Vagina (tissue), 2 donors: ENCODE data around the gene CEP250.
"Not testable (repeated sequence)": the region's sequence is repeated elsewhere in the genome, so short reads cannot be mapped to it uniquely, and the experiment has no call there.

Experiments
- POLR2A ChIP-seq, 2 donors: fragments of 450-650 bp; IDR thresholded peaks; one replicate each; pipeline ENCODE4 v1.6.1; 2017; ENCODE audit warnings: antibody characterized with exemption in 2 of 2, mild to moderate bottlenecking in 2 of 2, moderate library complexity in 2 of 2
- POLR2AphosphoS5 ChIP-seq, 2 donors: sonication (generic); formaldehyde crosslinking; IDR thresholded peaks; one replicate each; pipeline ENCODE4 v1.9.0; 2017; ENCODE audit warnings: antibody characterized with exemption in 2 of 2, mild to moderate bottlenecking in 2 of 2, low read depth in 1 of 2; ENCODE audit not compliant: insufficient read depth in 1 of 2
- TF ChIP-seq, protein P1 (sequence below), 3 experiments: fragments of 450-650 bp in 2 of 3; fragments of 200-600 bp in 1 of 3; sonication (generic) in 1 of 3; IDR thresholded peaks; one replicate each; pipeline ENCODE4 v1.5.1; 2017 to 2019; ENCODE audit warnings: antibody characterized with exemption in 3 of 3, mild to moderate bottlenecking in 2 of 3, moderate library complexity in 2 of 3

GRCh38 chr20:35449855-35450254 is 5.5 kb upstream of the CEP250 start:
- TF ChIP-seq, protein P1, sequence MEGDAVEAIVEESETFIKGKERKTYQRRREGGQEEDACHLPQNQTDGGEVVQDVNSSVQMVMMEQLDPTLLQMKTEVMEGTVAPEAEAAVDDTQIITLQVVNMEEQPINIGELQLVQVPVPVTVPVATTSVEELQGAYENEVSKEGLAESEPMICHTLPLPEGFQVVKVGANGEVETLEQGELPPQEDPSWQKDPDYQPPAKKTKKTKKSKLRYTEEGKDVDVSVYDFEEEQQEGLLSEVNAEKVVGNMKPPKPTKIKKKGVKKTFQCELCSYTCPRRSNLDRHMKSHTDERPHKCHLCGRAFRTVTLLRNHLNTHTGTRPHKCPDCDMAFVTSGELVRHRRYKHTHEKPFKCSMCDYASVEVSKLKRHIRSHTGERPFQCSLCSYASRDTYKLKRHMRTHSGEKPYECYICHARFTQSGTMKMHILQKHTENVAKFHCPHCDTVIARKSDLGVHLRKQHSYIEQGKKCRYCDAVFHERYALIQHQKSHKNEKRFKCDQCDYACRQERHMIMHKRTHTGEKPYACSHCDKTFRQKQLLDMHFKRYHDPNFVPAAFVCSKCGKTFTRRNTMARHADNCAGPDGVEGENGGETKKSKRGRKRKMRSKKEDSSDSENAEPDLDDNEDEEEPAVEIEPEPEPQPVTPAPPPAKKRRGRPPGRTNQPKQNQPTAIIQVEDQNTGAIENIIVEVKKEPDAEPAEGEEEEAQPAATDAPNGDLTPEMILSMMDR (IDR thresholded peaks at IDR 0.05): not testable (repeated sequence)
- TF ChIP-seq POLR2A (IDR thresholded peaks at IDR 0.05); POLR2AphosphoS5 (IDR thresholded peaks at IDR 0.05; ENCODE audit: insufficient read depth in 1 of 2, low read depth in 1 of 2): not testable (repeated sequence)
